HCT116 (cell line): ENCODE measurements around the gene FGGY.

ENCODE experiments used
- FOSL1 ChIP-seq: IDR thresholded peaks from 2 replicates; pipeline ENCODE4 v1.6.1; 2012; ENCODE audit warnings: low read depth
- JUND ChIP-seq: IDR thresholded peaks from 2 replicates; pipeline ENCODE4 v1.6.1; 2012
- POLR2A ChIP-seq: IDR thresholded peaks from 2 replicates; pipeline ENCODE4 v1.7.0; 2011; ENCODE audit warnings: borderline replicate concordance; ENCODE audit not compliant: insufficient read depth, insufficient read length; ENCODE audit errors: extremely low read depth
- POLR2AphosphoS5 ChIP-seq: IDR thresholded peaks from 2 replicates; pipeline ENCODE4 v1.6.1; 2011; ENCODE audit warnings: mild to moderate bottlenecking, low read depth, low read length, moderate library complexity
- SP1 ChIP-seq: IDR thresholded peaks from 2 replicates; pipeline ENCODE4 v1.6.1; 2012; ENCODE audit warnings: low read depth
- SRF ChIP-seq: IDR thresholded peaks from 2 replicates; pipeline ENCODE4 v1.6.1; 2012; ENCODE audit warnings: low read depth
- TF ChIP-seq, protein P1 (sequence below), 3 experiments: fragments of 200-600 bp in 1 of 3; sonication (generic) in 1 of 3; IDR thresholded peaks in 2 of 3; conservative IDR thresholded peaks in 1 of 3; 2 replicates each; pipeline ENCODE4 v1.5.1; 2012 to 2017; ENCODE audit warnings: low read depth in 2 of 3, low read length in 2 of 3, antibody characterized with exemption in 1 of 3, borderline replicate concordance in 1 of 3, control low read depth in 1 of 3, mild to moderate bottlenecking in 1 of 3, mixed read lengths in 1 of 3, mixed run types in 1 of 3, moderate library complexity in 1 of 3; ENCODE audit not compliant: insufficient read depth in 1 of 3

DNA sequence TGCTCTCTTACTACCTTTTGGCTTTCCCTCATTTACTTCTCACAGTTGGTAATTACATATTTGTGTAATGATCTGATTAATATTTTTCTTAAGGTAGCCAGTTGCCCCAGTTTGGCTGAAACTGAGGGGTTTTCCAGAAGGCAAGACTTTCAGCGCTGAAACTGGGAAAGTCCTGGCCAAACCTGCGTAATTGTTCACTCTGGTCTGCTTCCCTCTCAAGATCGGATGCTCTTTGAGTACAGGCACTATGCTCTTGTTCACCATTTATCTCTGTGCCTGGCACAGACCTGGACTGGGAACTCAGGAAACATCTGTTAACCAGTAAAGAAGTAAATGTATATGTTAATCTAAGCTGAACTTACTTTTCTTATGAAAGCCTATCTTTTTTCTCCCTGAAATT lies 308.3 kb downstream of the FGGY start:
- no peak for TF ChIP-seq JUND
- no peak for TF ChIP-seq POLR2A
- TF ChIP-seq, protein P1, sequence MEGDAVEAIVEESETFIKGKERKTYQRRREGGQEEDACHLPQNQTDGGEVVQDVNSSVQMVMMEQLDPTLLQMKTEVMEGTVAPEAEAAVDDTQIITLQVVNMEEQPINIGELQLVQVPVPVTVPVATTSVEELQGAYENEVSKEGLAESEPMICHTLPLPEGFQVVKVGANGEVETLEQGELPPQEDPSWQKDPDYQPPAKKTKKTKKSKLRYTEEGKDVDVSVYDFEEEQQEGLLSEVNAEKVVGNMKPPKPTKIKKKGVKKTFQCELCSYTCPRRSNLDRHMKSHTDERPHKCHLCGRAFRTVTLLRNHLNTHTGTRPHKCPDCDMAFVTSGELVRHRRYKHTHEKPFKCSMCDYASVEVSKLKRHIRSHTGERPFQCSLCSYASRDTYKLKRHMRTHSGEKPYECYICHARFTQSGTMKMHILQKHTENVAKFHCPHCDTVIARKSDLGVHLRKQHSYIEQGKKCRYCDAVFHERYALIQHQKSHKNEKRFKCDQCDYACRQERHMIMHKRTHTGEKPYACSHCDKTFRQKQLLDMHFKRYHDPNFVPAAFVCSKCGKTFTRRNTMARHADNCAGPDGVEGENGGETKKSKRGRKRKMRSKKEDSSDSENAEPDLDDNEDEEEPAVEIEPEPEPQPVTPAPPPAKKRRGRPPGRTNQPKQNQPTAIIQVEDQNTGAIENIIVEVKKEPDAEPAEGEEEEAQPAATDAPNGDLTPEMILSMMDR (IDR thresholded peaks at IDR 0.05 in 2 of 3, conservative IDR thresholded peaks at IDR 0.05 in 1 of 3; ENCODE audit: borderline replicate concordance in 1 of 3, insufficient read depth in 1 of 3, low read depth in 2 of 3, low read length in 2 of 3): no peak
- TF ChIP-seq SRF: no peak
- TF ChIP-seq SP1: no peak
- TF ChIP-seq FOSL1: no peak
- no peak for TF ChIP-seq POLR2AphosphoS5
